ENCODE results near the gene TFAP2A.

GRCh38 chr6:10405513-10405900 is 9.4 kb downstream of the TFAP2A start:
- TF ChIP-seq CTCF (IDR thresholded peaks at IDR 0.05): no peak
- TF ChIP-seq POLR2A (IDR thresholded peaks at IDR 0.05): no peak

Data from adrenal gland (tissue), 5 donors.